WTC11 (cell line): ENCODE results near the gene IFI44L. TPM values are rescaled to one million over a fixed set of nuclear protein-coding genes. Genes with fewer than 3 reads are reported as not detected.

Source experiments
- ATAC-seq: fragments of 200-7000 bp; cut with Tn5 transposase; 2 replicates; pipeline ENCODE4 v1.10.0; 2021; ENCODE audit warnings: mild to moderate bottlenecking, moderate library complexity
- CTCF ChIA-PET: fragments of 300-600 bp; sonication (Branson Sonifier 250); formaldehyde crosslinking; loops from one replicate; lab custom pipeline; 2021; ENCODE audit warnings: antibody characterized with exemption; lab: Charles Lee
- POLR2A ChIA-PET: fragments of 350-600 bp; sonication (Branson Sonifier 250); formaldehyde crosslinking; loops from one replicate; lab custom pipeline; 2021; ENCODE audit warnings: antibody characterized with exemption; lab: Charles Lee
- DNase-seq: peaks from one replicate; pipeline ENCODE4 v3.0.0; 2021; ENCODE audit warnings: low spot score
- H3K27ac Mint-ChIP-seq: 2 replicates; pipeline ENCODE4 v1.8.0; 2021; ENCODE audit warnings: mixed read lengths
- H3K27me3 Mint-ChIP-seq: 2 replicates; pipeline ENCODE4 v1.8.0; 2021; ENCODE audit warnings: low read depth, mild to moderate bottlenecking, moderate library complexity, mixed read lengths
- H3K36me3 Mint-ChIP-seq: 2 replicates; pipeline ENCODE4 v1.8.0; 2021; ENCODE audit warnings: mixed read lengths
- H3K4me1 Mint-ChIP-seq: 2 replicates; pipeline ENCODE4 v1.8.0; 2022; ENCODE audit warnings: mixed read lengths
- H3K4me3 Mint-ChIP-seq: 2 replicates; pipeline ENCODE4 v1.8.0; 2021; ENCODE audit warnings: mild to moderate bottlenecking, moderate library complexity, mixed read lengths
- H3K9me3 Mint-ChIP-seq: 2 replicates; pipeline ENCODE4 v1.8.0; 2021; ENCODE audit warnings: mixed read lengths
- AFF4 ChIP-seq: sonication (generic); formaldehyde crosslinking; IDR thresholded peaks from 2 replicates; pipeline ENCODE4 v1.8.1; 2023; ENCODE audit warnings: mild to moderate bottlenecking, missing genetic modification reagents, borderline replicate concordance
- ATF1 ChIP-seq: sonication (generic); formaldehyde crosslinking; IDR thresholded peaks from 2 replicates; pipeline ENCODE4 v1.8.1; 2023; ENCODE audit warnings: mild to moderate bottlenecking, moderate library complexity, missing genetic modification reagents
- ATF2 ChIP-seq: sonication (generic); formaldehyde crosslinking; IDR thresholded peaks from 2 replicates; pipeline ENCODE4 v1.8.1; 2022; ENCODE audit warnings: low read depth, missing genetic modification reagents, borderline replicate concordance
- FOXK1 ChIP-seq: sonication (generic); formaldehyde crosslinking; IDR thresholded peaks from 2 replicates; pipeline ENCODE4 v1.8.0; 2022; ENCODE audit warnings: mild to moderate bottlenecking, moderate library complexity, missing genetic modification reagents
- FOXP1 ChIP-seq: sonication (generic); formaldehyde crosslinking; IDR thresholded peaks from 2 replicates; pipeline ENCODE4 v1.8.0; 2022; ENCODE audit warnings: missing genetic modification reagents, mild to moderate bottlenecking, moderate library complexity, borderline replicate concordance
- HMGXB4 ChIP-seq: sonication (generic); formaldehyde crosslinking; IDR thresholded peaks from 2 replicates; pipeline ENCODE4 v1.8.1; 2023; ENCODE audit warnings: mild to moderate bottlenecking, moderate library complexity, missing genetic modification reagents
- JUN ChIP-seq: sonication (generic); formaldehyde crosslinking; IDR thresholded peaks from 2 replicates; pipeline ENCODE4 v1.8.0; 2023; ENCODE audit warnings: mild to moderate bottlenecking, missing genetic modification reagents
- KAT7 ChIP-seq: sonication (generic); formaldehyde crosslinking; IDR thresholded peaks from 2 replicates; pipeline ENCODE4 v1.8.1; 2023; ENCODE audit warnings: missing genetic modification reagents, mild to moderate bottlenecking, borderline replicate concordance
- MYBL2 ChIP-seq: sonication (generic); formaldehyde crosslinking; IDR thresholded peaks from 2 replicates; pipeline ENCODE4 v1.8.1; 2023; ENCODE audit warnings: mild to moderate bottlenecking, moderate library complexity, missing genetic modification reagents
- NFYB ChIP-seq: sonication (generic); formaldehyde crosslinking; conservative IDR thresholded peaks from 2 replicates; pipeline ENCODE4 v1.8.0; 2022; ENCODE audit warnings: low read depth, missing genetic modification reagents
- RELA ChIP-seq: sonication (generic); formaldehyde crosslinking; IDR thresholded peaks from 2 replicates; pipeline ENCODE4 v1.8.1; 2022; ENCODE audit warnings: missing genetic modification reagents, mild to moderate bottlenecking, borderline replicate concordance
- SMAD4 ChIP-seq: sonication (generic); formaldehyde crosslinking; IDR thresholded peaks from 2 replicates; pipeline ENCODE4 v1.8.0; 2022; ENCODE audit warnings: mild to moderate bottlenecking, missing genetic modification reagents
- TP53 ChIP-seq: sonication (generic); formaldehyde crosslinking; IDR thresholded peaks from 2 replicates; pipeline ENCODE4 v1.8.1; 2023; ENCODE audit warnings: mild to moderate bottlenecking, missing genetic modification reagents
- USF2 ChIP-seq: sonication (generic); formaldehyde crosslinking; IDR thresholded peaks from 2 replicates; pipeline ENCODE4 v1.8.1; 2023; ENCODE audit warnings: mild to moderate bottlenecking, missing genetic modification reagents, moderate library complexity
- ZMAT4 ChIP-seq: fragments of 250-450 bp; sonication (Bioruptor Pico); IDR thresholded peaks from 2 replicates; pipeline ENCODE4 v1.9.0; 2021; ENCODE audit warnings: mild to moderate bottlenecking
- ZNF396 ChIP-seq: fragments of 250-450 bp; sonication (Bioruptor Pico); IDR thresholded peaks from 2 replicates; pipeline ENCODE4 v1.8.0; 2021; ENCODE audit warnings: mild to moderate bottlenecking, moderate library complexity, borderline replicate concordance
- ZNF416 ChIP-seq: fragments of 250-450 bp; sonication (Bioruptor Pico); IDR thresholded peaks from 2 replicates; pipeline ENCODE4 v1.9.0; 2021; ENCODE audit warnings: mild to moderate bottlenecking, inconsistent platforms
- ZNF671 ChIP-seq: fragments of 250-450 bp; sonication (Bioruptor Pico); IDR thresholded peaks from 2 replicates; pipeline ENCODE4 v1.8.0; 2021; ENCODE audit warnings: mild to moderate bottlenecking
- total RNA-seq: library from RNA; stranded (reverse); gene quantifications from 3 replicates; pipeline ENCODE4 v1.2.3, GENCODE V29; 2021

Gene IFI44L
- total RNA-seq, 1 experiment from 2014 or later = 0.13 TPM

- H3K36me3 Mint-ChIP-seq = no peaks in the 10 kb centered on the region
- no peaks in the 10 kb centered on the region for H3K27me3 Mint-ChIP-seq
- H3K4me3 Mint-ChIP-seq = no peak overlapping the region
- H3K9me3 Mint-ChIP-seq = no peaks in the 10 kb centered on the region
- POLR2A ChIA-PET = no interaction called here
- no peak for ATAC-seq
- H3K27ac Mint-ChIP-seq = no peak overlapping the region
- H3K4me1 Mint-ChIP-seq = no peaks in the 10 kb centered on the region
- DNase-seq = no peak
- CTCF ChIA-PET = no interaction called here
- TF ChIP-seq ATF2 (CRISPR knock-in tag) (no peak), MYBL2 (CRISPR knock-in tag) (no peak), JUN (CRISPR knock-in tag) (no peak), HMGXB4 (CRISPR knock-in tag) (no peak), KAT7 (CRISPR knock-in tag) (no peak), SMAD4 (CRISPR knock-in tag) (no peak), RELA (CRISPR knock-in tag) (no peak), FOXP1 (CRISPR knock-in tag) (no peak), ZMAT4 (CRISPR knock-in tag) (no peak), ZNF671 (CRISPR knock-in tag) (no peak), ZNF396 (CRISPR knock-in tag) (no peak), ZNF416 (CRISPR knock-in tag) (no peak), TP53 (CRISPR knock-in tag) (no peak), NFYB (CRISPR knock-in tag) (no peak)
Observed at GRCh38 chr1:78630600-78630999, 10.4 kb downstream of the IFI44L start.

GRCh38 chr1:78633209-78633608, 13.0 kb downstream of the IFI44L start:
- no peak overlapping the region for H3K4me3 Mint-ChIP-seq
- DNase-seq = no peak
- TF ChIP-seq HMGXB4 (CRISPR knock-in tag) (no peak), FOXP1 (CRISPR knock-in tag) (no peak), AFF4 (CRISPR knock-in tag) (no peak), ATF1 (CRISPR knock-in tag) (no peak), FOXK1 (CRISPR knock-in tag) (no peak), USF2 (no peak)
- TF ChIP-seq, all 79 proteins: peak for 0
- H3K27me3 Mint-ChIP-seq = no peaks in the 10 kb centered on the region
- no peak for ATAC-seq
- POLR2A ChIA-PET = no interaction called here
- H3K9me3 Mint-ChIP-seq = no peaks in the 10 kb centered on the region
- CTCF ChIA-PET = interaction anchor here (1.5 kb wide), 1 partner anchor 16 kb away, joined by 3 read pairs; no protein-coding TSS in a partner anchor
- H3K27ac Mint-ChIP-seq = no peak overlapping the region
- no peaks in the 10 kb centered on the region for H3K36me3 Mint-ChIP-seq
- no peaks in the 10 kb centered on the region for H3K4me1 Mint-ChIP-seq
